Measurements from ENCODE around the gene RHOA. TPM values are rescaled to one million over a fixed set of nuclear protein-coding genes. Genes with fewer than 3 reads are reported as not detected.

Gene RHOA
- total RNA-seq, 3 donors from 2014 or later: 390 to 408 (median 408) TPM

Other genes with a start within 250 kb of the RHOA start
- gene CCDC71, start 245.6 kb downstream of the RHOA start, total RNA-seq: 10 to 100 TPM; 24.8 to 29.2 (median 27.0) TPM
- gene KLHDC8B, start 240.4 kb downstream of the RHOA start, total RNA-seq: 1 to 10 TPM; 2.6 to 3.6 (median 3.5) TPM
- gene C3orf62, start 134.7 kb downstream of the RHOA start, total RNA-seq: 1 to 10 TPM; 4.7 to 5.5 (median 5.2) TPM
- gene USP4, start 71.9 kb downstream of the RHOA start, total RNA-seq: 10 to 100 TPM; 60.1 to 71.3 (median 61.6) TPM
- 100 to 1,000 TPM; 109 to 152 (median 132) TPM for gene GPX1, start 53.6 kb downstream of the RHOA start, total RNA-seq
- 10 to 100 TPM; 20.0 to 21.8 (median 20.1) TPM for gene TCTA, start 447 bp upstream of the RHOA start, total RNA-seq
- 1 to 10 TPM in 1 of 3 donors, under 1 TPM in 2; 0.50 to 1.1 (median 0.81) TPM for gene AMT, start 10.5 kb upstream of the RHOA start, total RNA-seq
- 1 to 10 TPM; 5.5 to 5.8 (median 5.8) TPM for gene NICN1, start 17.3 kb upstream of the RHOA start, total RNA-seq
- 10 to 100 TPM; 19.9 to 25.6 (median 25.4) TPM for gene DAG1, start 58.3 kb upstream of the RHOA start, total RNA-seq
- under 1 TPM; 0.30 to 0.86 (median 0.40) TPM for gene BSN, start 142.5 kb upstream of the RHOA start, total RNA-seq